Measurements from ENCODE around the gene GSN.

GSN gene

GRCh38 chr9:121305269-121305994 is 37.5 kb downstream of the GSN start:
- DNase-seq = no peak

- no peak for DNase-seq
Measured at GRCh38 chr9:121307976-121308375, 40.0 kb downstream of the GSN start.

GRCh38 chr9:121308765-121309164 is 40.8 kb downstream of the GSN start:
- DNase-seq = no peak

- no peak for DNase-seq
Measured at GRCh38 chr9:121309171-121309570, 41.2 kb downstream of the GSN start.

GRCh38 chr9:121309833-121310425 is 42.0 kb downstream of the GSN start:
- DNase-seq = no peak

- DNase-seq = no peak
Measured at GRCh38 chr9:121310571-121310970, 42.6 kb downstream of the GSN start.

- no peak for DNase-seq
Measured at GRCh38 chr9:121312169-121312568, 44.2 kb downstream of the GSN start.

- DNase-seq = no peak
Measured at GRCh38 chr9:121313458-121314152, 45.6 kb downstream of the GSN start.

- DNase-seq = no peak
Measured at GRCh38 chr9:121316378-121316777, 48.4 kb downstream of the GSN start.

GRCh38 chr9:121316852-121317373 is 49.0 kb downstream of the GSN start:
- DNase-seq = no peak

- DNase-seq = no peak
Measured at GRCh38 chr9:121317737-121318630, 50.0 kb downstream of the GSN start.

- no peak for DNase-seq
Measured at GRCh38 chr9:121318631-121319382, 50.8 kb downstream of the GSN start.

- DNase-seq = no peak
Measured at GRCh38 chr9:121319383-121319780, 51.4 kb downstream of the GSN start.

- no peak for DNase-seq
Measured at GRCh38 chr9:121321016-121321503, 53.1 kb downstream of the GSN start.

GRCh38 chr9:121322037-121322736 is 54.2 kb downstream of the GSN start:
- no peak for DNase-seq

- no peak for DNase-seq
Measured at GRCh38 chr9:121322737-121323448, 54.9 kb downstream of the GSN start.

GRCh38 chr9:121323449-121324151 is 55.6 kb downstream of the GSN start:
- no peak for DNase-seq

GRCh38 chr9:121324316-121324715 is 56.4 kb downstream of the GSN start:
- no peak for DNase-seq

- DNase-seq = no peak
Measured at GRCh38 chr9:121324755-121325154, 56.8 kb downstream of the GSN start.

GRCh38 chr9:121325387-121325786 is 57.4 kb downstream of the GSN start:
- no peak for DNase-seq

All from GOT3 (cell line).